Measurements from ENCODE around the gene EHMT1. TPM values are rescaled to one million over a fixed set of nuclear protein-coding genes. Genes with fewer than 3 reads are reported as not detected.
A peak's percentile ranks its signal among the peaks of the same experiment; 100 is the strongest.
"Not testable (repeated sequence)": the region's sequence is repeated elsewhere in the genome, so short reads cannot be mapped to it uniquely, and the experiment has no call there.

The EHMT1 gene
- polyA plus RNA-seq, 3 donors = 10.1 to 46.5 (median 15.0) TPM

- H3K27ac ChIP-seq (ENCODE audit: low read depth in 1 of 2, low read length in 2 of 2); H3K4me1 Mint-ChIP-seq; H3K4me1 ChIP-seq (ENCODE audit: control insufficient read depth in 1 of 2, insufficient read depth in 2 of 2, low read length in 2 of 2); H2AFZ ChIP-seq (ENCODE audit: insufficient read depth, low read depth, low read length, poor library complexity, severe bottlenecking); H3K4me2 ChIP-seq (replicated peaks; ENCODE audit: extremely low read depth, low read length, poor library complexity, severe bottlenecking); H3K27me3 ChIP-seq (ENCODE audit: control insufficient read depth in 2 of 2, insufficient read depth in 2 of 2, low read length in 2 of 2); H3K9me3 Mint-ChIP-seq; H3K9ac ChIP-seq (ENCODE audit: insufficient read depth, low read length, poor library complexity, severe bottlenecking); H3K9me3 ChIP-seq (replicated peaks in 1 of 2; ENCODE audit: control insufficient read depth in 1 of 2, insufficient read depth in 1 of 2, low read length in 2 of 2); intact Hi-C loops (cut with micrococcal nuclease); H3K4me3 ChIP-seq (replicated peaks in 1 of 3; ENCODE audit: low read depth in 2 of 3, low read length in 3 of 3); H3K79me2 ChIP-seq (ENCODE audit: insufficient read depth, low read length); H3K4me3 Mint-ChIP-seq; H4K20me1 ChIP-seq (ENCODE audit: insufficient read depth, low read length); DNase-seq; H3K27ac Mint-ChIP-seq; H3K27me3 Mint-ChIP-seq (ENCODE audit: low read depth in 3 of 3): not testable (repeated sequence)
- peaks cover 45 to 71% of the 10 kb centered on the region in 2 donors for H3K36me3 ChIP-seq (replicated peaks in 1 of 2; ENCODE audit: control insufficient read depth in 1 of 2, insufficient read depth in 2 of 2, low read length in 2 of 2)
- peaks cover 57 to 74% of the 10 kb centered on the region in 2 donors for H3K36me3 Mint-ChIP-seq
- over 99% methylated on average over 35 of the region's 69 CpGs for WGBS (ENCODE audit: insufficient coverage)
Measured at GRCh38 chr9:137809726-137810450, 191.1 kb downstream of the EHMT1 start.

- Histone ChIP-seq H3K27me3 (ENCODE audit: control insufficient read depth in 2 of 2, insufficient read depth in 2 of 2, low read length in 2 of 2) (no peaks in the 10 kb centered on the region), H4K20me1 (ENCODE audit: insufficient read depth, low read length) (no peaks in the 10 kb centered on the region), H3K9ac (ENCODE audit: insufficient read depth, low read length, poor library complexity, severe bottlenecking) (no peak overlapping the region), H3K4me2 (replicated peaks; ENCODE audit: extremely low read depth, low read length, poor library complexity, severe bottlenecking) (no peak overlapping the region), H3K79me2 (ENCODE audit: insufficient read depth, low read length) (no peaks in the 10 kb centered on the region), H3K36me3 (replicated peaks in 1 of 2; ENCODE audit: control insufficient read depth in 1 of 2, insufficient read depth in 2 of 2, low read length in 2 of 2) (peaks cover 60 to 79% of the 10 kb centered on the region in 2 donors), H3K27ac (ENCODE audit: low read depth in 1 of 2, low read length in 2 of 2) (no peak overlapping the region), H3K4me1 (ENCODE audit: control insufficient read depth in 1 of 2, insufficient read depth in 2 of 2, low read length in 2 of 2) (no peaks in the 10 kb centered on the region), H2AFZ (ENCODE audit: insufficient read depth, low read depth, low read length, poor library complexity, severe bottlenecking) (no peak overlapping the region), H3K9me3 (replicated peaks in 1 of 2; ENCODE audit: control insufficient read depth in 1 of 2, insufficient read depth in 1 of 2, low read length in 2 of 2) (peaks cover 0 to 9% of the 10 kb centered on the region in 2 donors), H3K4me3 (replicated peaks in 1 of 3; ENCODE audit: low read depth in 2 of 3, low read length in 3 of 3) (no peak overlapping the region)
- H3K4me3 Mint-ChIP-seq = no peak overlapping the region
- H3K36me3 Mint-ChIP-seq = peaks cover 63 to 81% of the 10 kb centered on the region in 2 donors
- DNase-seq = no peak
- peaks cover 2% of the 10 kb centered on the region for H3K4me1 Mint-ChIP-seq
- TF ChIP-seq CTCF (IDR thresholded peaks at IDR 0.05) = no peak
- peak overlapping the region in 2 of 7 donors; percentile 2 to 57 for H3K27ac Mint-ChIP-seq
- peaks cover 2 to 17% (median 10%) of the 10 kb centered on the region in 7 donors for H3K9me3 Mint-ChIP-seq
- peaks cover 0 to 2% (median 0%) of the 10 kb centered on the region in 3 donors for H3K27me3 Mint-ChIP-seq (ENCODE audit: low read depth in 3 of 3)
- intact Hi-C loops (cut with micrococcal nuclease) = no loop called here
- WGBS (ENCODE audit: insufficient coverage) = 93% methylated on average over 29 of the region's 30 CpGs
Measured at GRCh38 chr9:137811283-137811870, 192.6 kb downstream of the EHMT1 start.
